OCI-LY1 (cell line): ENCODE data around the gene BBS4.

Experiments used
- EZH2 ChIP-seq: fragments of 200-600 bp; sonication (generic), shearing (Covaris generic); IDR thresholded peaks from 2 replicates; pipeline ENCODE4 v1.8.0; 2017; ENCODE audit warnings: borderline replicate concordance, mixed run types, mild to moderate bottlenecking, antibody characterized with exemption, low read length, moderate library complexity, mixed read lengths
- TF ChIP-seq, protein P1 (sequence below): fragments of 200-600 bp; sonication (generic), shearing (Covaris generic); IDR thresholded peaks from 2 replicates; pipeline ENCODE4 v1.5.1; 2017; ENCODE audit warnings: mild to moderate bottlenecking, antibody characterized with exemption, low read length, moderate library complexity, mixed read lengths

GRCh38 chr15:72682772-72683171 lies 3.2 kb upstream of the BBS4 start:
- TF ChIP-seq, protein P1, sequence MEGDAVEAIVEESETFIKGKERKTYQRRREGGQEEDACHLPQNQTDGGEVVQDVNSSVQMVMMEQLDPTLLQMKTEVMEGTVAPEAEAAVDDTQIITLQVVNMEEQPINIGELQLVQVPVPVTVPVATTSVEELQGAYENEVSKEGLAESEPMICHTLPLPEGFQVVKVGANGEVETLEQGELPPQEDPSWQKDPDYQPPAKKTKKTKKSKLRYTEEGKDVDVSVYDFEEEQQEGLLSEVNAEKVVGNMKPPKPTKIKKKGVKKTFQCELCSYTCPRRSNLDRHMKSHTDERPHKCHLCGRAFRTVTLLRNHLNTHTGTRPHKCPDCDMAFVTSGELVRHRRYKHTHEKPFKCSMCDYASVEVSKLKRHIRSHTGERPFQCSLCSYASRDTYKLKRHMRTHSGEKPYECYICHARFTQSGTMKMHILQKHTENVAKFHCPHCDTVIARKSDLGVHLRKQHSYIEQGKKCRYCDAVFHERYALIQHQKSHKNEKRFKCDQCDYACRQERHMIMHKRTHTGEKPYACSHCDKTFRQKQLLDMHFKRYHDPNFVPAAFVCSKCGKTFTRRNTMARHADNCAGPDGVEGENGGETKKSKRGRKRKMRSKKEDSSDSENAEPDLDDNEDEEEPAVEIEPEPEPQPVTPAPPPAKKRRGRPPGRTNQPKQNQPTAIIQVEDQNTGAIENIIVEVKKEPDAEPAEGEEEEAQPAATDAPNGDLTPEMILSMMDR, result no peak
- no peak for TF ChIP-seq EZH2
